Measurements from ENCODE around the gene RIPPLY2. TPM values are rescaled to one million over a fixed set of nuclear protein-coding genes. Genes with fewer than 3 reads are reported as not detected.
A peak's percentile ranks its signal among the peaks of the same experiment; 100 is the strongest.
"Not testable (repeated sequence)": the region's sequence is repeated elsewhere in the genome, so short reads cannot be mapped to it uniquely, and the experiment has no call there.

RIPPLY2 gene, protein sequence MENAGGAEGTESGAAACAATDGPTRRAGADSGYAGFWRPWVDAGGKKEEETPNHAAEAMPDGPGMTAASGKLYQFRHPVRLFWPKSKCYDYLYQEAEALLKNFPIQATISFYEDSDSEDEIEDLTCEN
- not detected for total RNA-seq

DNA sequence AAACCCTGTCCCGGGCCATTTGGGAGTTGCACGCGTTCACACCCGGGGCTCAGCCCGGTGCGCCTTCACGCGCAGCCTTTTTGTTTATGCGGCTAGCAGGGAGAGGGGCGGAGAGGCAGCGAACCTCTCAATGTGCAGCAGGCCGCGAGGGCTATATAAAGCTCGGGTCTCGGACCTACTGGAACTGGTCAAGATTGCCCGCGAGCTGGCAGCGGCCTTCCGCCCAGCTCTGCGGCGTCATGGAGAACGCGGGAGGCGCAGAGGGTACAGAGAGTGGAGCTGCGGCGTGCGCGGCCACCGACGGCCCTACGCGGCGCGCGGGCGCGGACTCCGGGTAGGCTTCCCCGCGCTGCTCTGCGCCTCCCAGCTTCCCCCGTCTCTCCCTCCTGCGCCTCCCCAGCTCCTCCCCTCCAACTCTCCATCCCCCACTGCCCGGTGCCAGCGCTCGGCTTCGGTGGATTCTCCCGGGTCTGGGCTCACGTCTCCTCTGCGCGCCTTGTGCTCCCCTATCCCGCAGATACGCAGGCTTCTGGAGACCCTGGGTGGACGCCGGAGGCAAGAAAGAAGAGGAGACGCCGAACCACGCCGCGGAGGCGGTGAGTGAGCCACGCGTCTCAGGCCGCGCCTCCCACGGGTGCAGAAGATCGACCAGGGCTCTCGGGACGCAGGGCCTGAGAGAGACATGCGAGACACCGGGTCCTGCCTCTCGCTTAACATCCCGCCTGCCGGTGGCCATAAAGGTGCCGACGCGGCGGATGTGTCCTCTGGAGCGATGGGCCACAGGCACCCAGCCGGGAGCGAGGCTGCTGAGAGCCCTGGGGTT, at the start of gene RIPPLY2:
RIPPLY2 (plus strand) TSS at position 183 of the 823 bp plus-strand sequence; CDS start at position 240, 57 bp downstream.
- TF ChIP-seq, protein P1, sequence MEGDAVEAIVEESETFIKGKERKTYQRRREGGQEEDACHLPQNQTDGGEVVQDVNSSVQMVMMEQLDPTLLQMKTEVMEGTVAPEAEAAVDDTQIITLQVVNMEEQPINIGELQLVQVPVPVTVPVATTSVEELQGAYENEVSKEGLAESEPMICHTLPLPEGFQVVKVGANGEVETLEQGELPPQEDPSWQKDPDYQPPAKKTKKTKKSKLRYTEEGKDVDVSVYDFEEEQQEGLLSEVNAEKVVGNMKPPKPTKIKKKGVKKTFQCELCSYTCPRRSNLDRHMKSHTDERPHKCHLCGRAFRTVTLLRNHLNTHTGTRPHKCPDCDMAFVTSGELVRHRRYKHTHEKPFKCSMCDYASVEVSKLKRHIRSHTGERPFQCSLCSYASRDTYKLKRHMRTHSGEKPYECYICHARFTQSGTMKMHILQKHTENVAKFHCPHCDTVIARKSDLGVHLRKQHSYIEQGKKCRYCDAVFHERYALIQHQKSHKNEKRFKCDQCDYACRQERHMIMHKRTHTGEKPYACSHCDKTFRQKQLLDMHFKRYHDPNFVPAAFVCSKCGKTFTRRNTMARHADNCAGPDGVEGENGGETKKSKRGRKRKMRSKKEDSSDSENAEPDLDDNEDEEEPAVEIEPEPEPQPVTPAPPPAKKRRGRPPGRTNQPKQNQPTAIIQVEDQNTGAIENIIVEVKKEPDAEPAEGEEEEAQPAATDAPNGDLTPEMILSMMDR (IDR thresholded peaks at IDR 0.05): no peak
- DNase-seq (ENCODE audit: low spot score) (no peak), ATAC-seq (ENCODE audit: low FRiP score) (peak; percentile 86)

DNA sequence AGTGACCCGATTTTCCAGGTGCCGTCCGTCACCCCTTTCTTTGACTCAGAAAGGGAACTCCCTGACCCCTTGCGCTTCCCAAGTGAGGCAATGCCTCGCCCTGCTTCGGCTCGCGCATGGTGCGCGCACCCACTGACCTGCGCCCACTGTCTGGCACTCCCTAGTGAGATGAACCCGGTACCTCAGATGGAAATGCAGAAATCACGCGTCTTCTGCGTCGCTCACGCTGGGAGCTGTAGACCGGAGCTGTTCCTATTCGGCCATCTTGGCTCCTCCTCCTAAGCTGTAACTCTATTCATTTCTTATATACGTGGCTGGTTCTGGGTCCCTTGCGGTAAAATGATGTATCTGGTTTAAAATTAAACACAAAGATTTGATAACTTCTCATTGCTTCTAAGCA, 49.7 kb upstream of the RIPPLY2 start:
- ATAC-seq (ENCODE audit: low FRiP score); DNase-seq (ENCODE audit: low spot score): not testable (repeated sequence)

- no peak for DNase-seq (ENCODE audit: low spot score)
- TF ChIP-seq, protein P1 (IDR thresholded peaks at IDR 0.05): no peak
- ATAC-seq (ENCODE audit: low FRiP score): no peak
Observed at GRCh38 chr6:83804886-83805285, 48.3 kb upstream of the RIPPLY2 start.

GRCh38 chr6:83808005-83808404, 45.2 kb upstream of the RIPPLY2 start:
- DNase-seq (ENCODE audit: low spot score) (no peak), ATAC-seq (ENCODE audit: low FRiP score) (no peak)
- TF ChIP-seq, protein P1 (IDR thresholded peaks at IDR 0.05): no peak

- ATAC-seq (ENCODE audit: low FRiP score) (no peak), DNase-seq (ENCODE audit: low spot score) (no peak)
- TF ChIP-seq, protein P1 (IDR thresholded peaks at IDR 0.05): no peak
Observed at GRCh38 chr6:83808926-83809325, 44.2 kb upstream of the RIPPLY2 start.

- ATAC-seq (ENCODE audit: low FRiP score) (no peak), DNase-seq (ENCODE audit: low spot score) (no peak)
- TF ChIP-seq, protein P1 (IDR thresholded peaks at IDR 0.05): no peak
Observed at GRCh38 chr6:83812595-83812994, 40.6 kb upstream of the RIPPLY2 start.

GRCh38 chr6:83815631-83816272, 37.4 kb upstream of the RIPPLY2 start:
- DNase-seq (ENCODE audit: low spot score): no peak
- ATAC-seq (ENCODE audit: low FRiP score): no peak
- TF ChIP-seq, protein P1 (IDR thresholded peaks at IDR 0.05): no peak

Measured in omental fat pad (tissue), 4 donors.